ENCODE data around the gene RGS11. TPM values are rescaled to one million over a fixed set of nuclear protein-coding genes. Genes with fewer than 3 reads are reported as not detected.

RGS11 gene
- total RNA-seq, 2 experiments from 2014 or later = not detected

DNA sequence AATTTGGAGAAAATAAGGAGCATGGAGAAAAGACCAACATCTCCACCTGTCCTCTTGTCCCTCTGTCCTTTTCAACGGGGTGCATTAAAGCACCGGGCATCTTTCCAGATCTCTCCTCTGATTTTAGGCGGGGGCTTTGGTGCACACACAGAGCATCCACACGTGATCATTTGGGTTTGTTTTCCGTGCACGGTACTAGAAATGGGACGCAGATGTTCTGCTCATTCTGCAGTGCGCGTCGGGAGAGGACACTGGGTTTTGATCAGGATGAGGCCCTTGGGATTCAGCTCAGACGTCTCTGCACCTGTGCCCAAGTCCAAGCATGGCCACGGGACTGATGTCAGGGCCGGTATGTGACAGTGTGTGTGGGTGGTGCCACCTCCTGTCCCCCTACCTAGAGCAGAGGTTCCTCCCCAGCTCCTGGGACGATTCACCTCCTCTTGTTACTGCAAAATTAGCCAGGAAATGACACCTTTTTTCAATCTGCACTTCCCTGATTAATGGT lies 39.1 kb upstream of the RGS11 start:
- CTCF ChIA-PET = no interaction called here
- H3K27ac Mint-ChIP-seq = no peak overlapping the region
- peaks cover 18% of the 10 kb centered on the region for H3K4me1 Mint-ChIP-seq (ENCODE audit: low read depth)
- ATAC-seq (no peak), DNase-seq (no peak)
- POLR2A ChIA-PET = no interaction called here
- H3K4me3 Mint-ChIP-seq = no peak overlapping the region
- no peaks in the 10 kb centered on the region for H3K27me3 Mint-ChIP-seq
- TF ChIP-seq, protein P1, sequence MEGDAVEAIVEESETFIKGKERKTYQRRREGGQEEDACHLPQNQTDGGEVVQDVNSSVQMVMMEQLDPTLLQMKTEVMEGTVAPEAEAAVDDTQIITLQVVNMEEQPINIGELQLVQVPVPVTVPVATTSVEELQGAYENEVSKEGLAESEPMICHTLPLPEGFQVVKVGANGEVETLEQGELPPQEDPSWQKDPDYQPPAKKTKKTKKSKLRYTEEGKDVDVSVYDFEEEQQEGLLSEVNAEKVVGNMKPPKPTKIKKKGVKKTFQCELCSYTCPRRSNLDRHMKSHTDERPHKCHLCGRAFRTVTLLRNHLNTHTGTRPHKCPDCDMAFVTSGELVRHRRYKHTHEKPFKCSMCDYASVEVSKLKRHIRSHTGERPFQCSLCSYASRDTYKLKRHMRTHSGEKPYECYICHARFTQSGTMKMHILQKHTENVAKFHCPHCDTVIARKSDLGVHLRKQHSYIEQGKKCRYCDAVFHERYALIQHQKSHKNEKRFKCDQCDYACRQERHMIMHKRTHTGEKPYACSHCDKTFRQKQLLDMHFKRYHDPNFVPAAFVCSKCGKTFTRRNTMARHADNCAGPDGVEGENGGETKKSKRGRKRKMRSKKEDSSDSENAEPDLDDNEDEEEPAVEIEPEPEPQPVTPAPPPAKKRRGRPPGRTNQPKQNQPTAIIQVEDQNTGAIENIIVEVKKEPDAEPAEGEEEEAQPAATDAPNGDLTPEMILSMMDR (IDR thresholded peaks at IDR 0.05) = no peak
- H3K9me3 Mint-ChIP-seq = no peaks in the 10 kb centered on the region
- intact Hi-C loops (cut with micrococcal nuclease) = no loop called here
- peaks cover 10% of the 10 kb centered on the region for H3K36me3 Mint-ChIP-seq (ENCODE audit: low read depth)

DNA sequence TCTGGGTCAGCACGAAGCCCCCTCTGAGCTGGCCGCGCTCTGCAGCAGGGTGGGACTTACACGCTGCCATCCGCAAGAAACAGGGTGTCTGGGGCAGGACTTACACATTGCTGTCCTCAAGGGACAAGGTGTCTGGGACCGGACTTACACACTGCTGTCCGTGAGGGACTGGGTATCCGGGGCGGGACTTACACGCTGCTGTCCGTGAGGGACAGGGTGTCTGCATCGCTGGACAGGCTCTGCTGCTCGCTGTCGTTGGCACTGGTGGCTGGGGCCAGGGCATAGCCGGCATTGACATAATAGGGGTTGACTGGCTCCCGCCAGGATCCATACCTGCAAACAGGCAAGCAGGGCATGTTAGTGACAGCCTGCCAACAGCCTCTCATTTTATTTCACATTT lies 38.6 kb upstream of the RGS11 start:
- intact Hi-C loops (cut with micrococcal nuclease) = no loop called here
- Mint-ChIP-seq H3K27ac (no peak overlapping the region), H3K4me3 (no peak overlapping the region), H3K27me3 (no peaks in the 10 kb centered on the region), H3K9me3 (no peaks in the 10 kb centered on the region), H3K4me1 (ENCODE audit: low read depth) (peaks cover 19% of the 10 kb centered on the region), H3K36me3 (ENCODE audit: low read depth) (peaks cover 7% of the 10 kb centered on the region)
- ATAC-seq (no peak), DNase-seq (no peak)
- TF ChIP-seq, protein P1 (IDR thresholded peaks at IDR 0.05) = no peak
- ChIA-PET POLR2A (no interaction called here), CTCF (no interaction called here)

DNA sequence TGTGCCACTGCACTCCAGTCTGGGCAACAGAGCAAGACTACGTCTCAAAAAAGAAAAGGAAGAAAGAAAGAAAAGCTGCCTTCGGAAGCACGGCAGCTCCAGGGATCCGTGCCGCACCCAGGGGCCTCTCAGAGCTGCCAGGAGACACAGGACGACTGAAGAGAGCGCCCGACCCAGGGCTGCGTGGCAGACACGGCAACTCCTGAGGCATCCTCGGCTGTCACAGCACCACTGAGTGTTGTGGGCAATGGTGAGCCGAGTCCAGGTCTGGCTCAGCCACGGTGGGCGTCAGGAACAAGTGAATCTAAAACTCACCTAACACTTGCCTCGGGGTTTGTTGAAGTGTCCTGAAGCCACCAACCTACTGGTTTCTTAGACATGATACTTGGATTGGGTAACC lies 36.0 kb upstream of the RGS11 start:
- TF ChIP-seq, protein P1 (IDR thresholded peaks at IDR 0.05) = no peak
- H3K27ac Mint-ChIP-seq = no peak overlapping the region
- H3K36me3 Mint-ChIP-seq (ENCODE audit: low read depth) = peaks cover 6% of the 10 kb centered on the region
- no peaks in the 10 kb centered on the region for H3K27me3 Mint-ChIP-seq
- H3K4me1 Mint-ChIP-seq (ENCODE audit: low read depth) = peaks cover 17% of the 10 kb centered on the region
- no peak for ATAC-seq
- intact Hi-C loops (cut with micrococcal nuclease) = no loop called here
- ChIA-PET CTCF (no interaction called here), POLR2A (no interaction called here)
- no peak for DNase-seq
- H3K4me3 Mint-ChIP-seq = no peak overlapping the region
- H3K9me3 Mint-ChIP-seq = no peaks in the 10 kb centered on the region

DNA sequence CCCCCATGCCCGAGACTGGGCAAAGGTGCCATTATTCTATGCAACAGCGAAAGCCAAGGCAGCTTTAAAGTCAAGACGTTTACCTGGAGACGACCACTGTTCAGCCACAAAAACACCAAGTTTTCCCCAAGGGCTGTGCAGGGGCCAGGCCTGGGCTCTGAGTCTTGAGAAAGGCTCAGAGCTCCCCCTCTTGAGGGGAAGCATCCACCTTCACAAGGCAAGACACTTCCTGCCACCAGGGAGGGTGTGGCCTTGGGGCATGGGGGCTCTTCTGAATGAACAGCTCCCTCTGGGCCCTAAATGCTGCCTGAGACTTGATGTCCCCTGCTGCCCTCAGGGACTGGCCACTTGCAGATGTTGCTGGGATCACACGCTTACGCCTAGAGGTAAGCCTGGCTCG lies 33.7 kb upstream of the RGS11 start:
- peak; percentile 40 for DNase-seq
- intact Hi-C loops (cut with micrococcal nuclease) = no loop called here

DNA sequence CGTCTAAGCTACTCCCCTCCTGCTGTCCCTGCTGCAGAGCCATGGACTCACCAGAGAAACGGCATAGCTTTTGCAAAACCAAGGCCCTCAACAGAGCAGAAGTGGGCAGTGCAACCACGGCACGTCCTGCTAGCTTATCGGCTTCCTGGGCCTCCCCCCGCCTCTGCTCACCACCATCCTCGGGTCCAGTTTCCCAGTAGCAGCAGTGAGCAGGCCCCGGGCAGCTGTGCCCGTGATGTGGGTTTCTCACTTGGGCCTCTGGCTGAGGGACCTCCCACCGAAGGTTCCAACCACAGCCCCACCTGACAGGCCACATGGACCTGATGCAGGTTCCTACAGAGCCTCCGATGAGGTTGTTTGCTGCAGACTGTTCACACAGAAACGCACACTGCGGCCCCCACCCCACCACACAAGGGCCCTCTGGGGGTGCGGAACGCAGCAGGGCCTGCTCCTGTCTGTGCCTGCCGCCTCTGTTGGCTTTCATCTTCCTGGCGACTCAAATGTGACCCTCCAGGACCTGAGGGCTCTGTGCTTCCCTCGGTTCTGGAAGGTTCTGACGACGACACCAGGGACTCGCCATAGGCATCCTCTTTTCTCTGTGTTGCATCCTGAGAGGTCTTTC lies 32.1 kb upstream of the RGS11 start:
- peak; percentile 35 for DNase-seq
- H3K4me1 Mint-ChIP-seq (ENCODE audit: low read depth) = peaks cover 14% of the 10 kb centered on the region
- no peak overlapping the region for H3K4me3 Mint-ChIP-seq

More for the DNA sequence above, 33.7 kb upstream of the RGS11 start:
- TF ChIP-seq, protein P1 (IDR thresholded peaks at IDR 0.05) = no peak
- H3K4me3 Mint-ChIP-seq = no peak overlapping the region
- ATAC-seq = peak; percentile 83
- peaks cover 14% of the 10 kb centered on the region for H3K4me1 Mint-ChIP-seq (ENCODE audit: low read depth)
- no peaks in the 10 kb centered on the region for H3K27me3 Mint-ChIP-seq
- POLR2A ChIA-PET = interaction anchor here (1.0 to 1.1 kb wide), 2 partner anchors 14 to 41 kb away, joined by 3 read pairs; no protein-coding TSS in a partner anchor
- H3K27ac Mint-ChIP-seq = no peak overlapping the region
- no peaks in the 10 kb centered on the region for H3K9me3 Mint-ChIP-seq
- CTCF ChIA-PET = interaction anchor here (1.0 to 1.3 kb wide), 4 partner anchors 12 to 104 kb away, joined by 3 to 4 read pairs (median 3); no protein-coding TSS in a partner anchor
- H3K36me3 Mint-ChIP-seq (ENCODE audit: low read depth) = peaks cover 5% of the 10 kb centered on the region

More for the DNA sequence above, 32.1 kb upstream of the RGS11 start:
- POLR2A ChIA-PET = no interaction called here
- TF ChIP-seq, protein P1 (IDR thresholded peaks at IDR 0.05) = no peak
- Mint-ChIP-seq H3K27ac (no peak overlapping the region), H3K27me3 (no peaks in the 10 kb centered on the region), H3K9me3 (no peaks in the 10 kb centered on the region), H3K36me3 (ENCODE audit: low read depth) (peaks cover 12% of the 10 kb centered on the region)
- ATAC-seq = peak; percentile 49
- intact Hi-C loops (cut with micrococcal nuclease) = no loop called here
- CTCF ChIA-PET = no interaction called here
